Panc1 (cell line): ENCODE measurements around the gene AK8.

ENCODE experiments used
- CTCF ChIP-seq: fragments of 450-650 bp; IDR thresholded peaks from 2 replicates; pipeline ENCODE4 v1.5.1; 2017; ENCODE audit warnings: mild to moderate bottlenecking
- POLR2AphosphoS5 ChIP-seq: IDR thresholded peaks from 2 replicates; pipeline ENCODE4 v1.6.1; 2012; ENCODE audit warnings: mild to moderate bottlenecking, low read depth, low read length, moderate library complexity

DNA sequence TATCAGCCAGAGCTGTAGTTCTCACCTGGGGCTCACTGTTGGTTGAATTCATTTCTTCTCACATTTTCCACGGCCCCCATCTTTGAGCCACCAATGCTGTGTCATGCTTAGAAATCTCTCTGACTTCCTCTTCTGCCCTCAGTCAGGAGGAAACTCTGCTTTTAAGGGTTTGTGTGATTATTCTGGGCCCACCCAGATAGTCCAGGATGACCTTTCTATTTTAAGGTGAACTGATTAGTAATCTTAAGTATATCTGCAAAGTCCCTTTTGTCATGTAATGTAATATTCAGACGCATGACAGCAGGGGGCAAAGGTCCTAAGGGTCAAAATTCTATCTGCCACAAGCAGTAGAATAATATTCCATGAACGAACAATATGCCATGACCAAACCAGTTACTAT is 88.4 kb downstream of the AK8 start:
- TF ChIP-seq CTCF (no peak), POLR2AphosphoS5 (no peak)
